Measurements from ENCODE around the gene NYAP2. TPM values are rescaled to one million over a fixed set of nuclear protein-coding genes. Genes with fewer than 3 reads are reported as not detected.

The NYAP2 gene
- total and polyA plus RNA-seq, 5 experiments from 2014 or later = 0.05 TPM; not detected in 4

GRCh38 chr2:225496568-225496967, 97.1 kb downstream of the NYAP2 start:
- H3K27me3 Mint-ChIP-seq = peaks cover 7 to 19% (median 13%) of the 10 kb centered on the region in 5 donors
- H3K4me3 Mint-ChIP-seq = no peak overlapping the region
- no peaks in the 10 kb centered on the region for H3K36me3 Mint-ChIP-seq
- ATAC-seq = no peak
- H3K27ac Mint-ChIP-seq = no peak overlapping the region
- H3K4me1 Mint-ChIP-seq = no peaks in the 10 kb centered on the region
- H3K9me3 Mint-ChIP-seq = no peaks in the 10 kb centered on the region
- POLR2A ChIA-PET = no interaction called here
- no peak for DNase-seq

- Mint-ChIP-seq H3K27me3 (peaks cover 7 to 19% (median 13%) of the 10 kb centered on the region in 5 donors), H3K9me3 (no peaks in the 10 kb centered on the region), H3K4me3 (no peak overlapping the region), H3K4me1 (no peaks in the 10 kb centered on the region), H3K36me3 (no peaks in the 10 kb centered on the region), H3K27ac (no peak overlapping the region)
- DNase-seq = no peak
- POLR2A ChIA-PET = no interaction called here
- ATAC-seq = no peak
These were observed 97.7 kb downstream of the NYAP2 start for GRCh38 chr2:225497166-225497565.

GRCh38 chr2:225501022-225501421, 101.5 kb downstream of the NYAP2 start:
- Mint-ChIP-seq H3K4me1 (no peaks in the 10 kb centered on the region), H3K27ac (no peak overlapping the region), H3K27me3 (peaks cover 8 to 16% (median 12%) of the 10 kb centered on the region in 5 donors), H3K36me3 (no peaks in the 10 kb centered on the region), H3K4me3 (no peak overlapping the region), H3K9me3 (no peaks in the 10 kb centered on the region)
- no peak for ATAC-seq
- POLR2A ChIA-PET = no interaction called here
- DNase-seq = no peak

- peaks cover 8 to 14% (median 12%) of the 10 kb centered on the region in 5 donors for H3K27me3 Mint-ChIP-seq
- no peak for ATAC-seq
These were observed 103.5 kb downstream of the NYAP2 start for GRCh38 chr2:225502971-225503370.

GRCh38 chr2:225510796-225511195, 111.3 kb downstream of the NYAP2 start:
- POLR2A ChIA-PET = no interaction called here
- Mint-ChIP-seq H3K4me3 (no peak overlapping the region), H3K9me3 (no peaks in the 10 kb centered on the region), H3K4me1 (no peaks in the 10 kb centered on the region), H3K27ac (no peak overlapping the region), H3K27me3 (peaks cover 0 to 15% (median 14%) of the 10 kb centered on the region in 5 donors), H3K36me3 (no peaks in the 10 kb centered on the region)
- ATAC-seq (no peak), DNase-seq (no peak)

More at GRCh38 chr2:225502971-225503370, 103.5 kb downstream of the NYAP2 start:
- Mint-ChIP-seq H3K27ac (no peak overlapping the region), H3K4me1 (no peaks in the 10 kb centered on the region), H3K36me3 (no peaks in the 10 kb centered on the region), H3K4me3 (no peak overlapping the region), H3K9me3 (no peaks in the 10 kb centered on the region)
- POLR2A ChIA-PET = no interaction called here
- no peak for DNase-seq

- H3K4me3 Mint-ChIP-seq = no peak overlapping the region
- H3K27ac Mint-ChIP-seq = peak overlapping the region in 1 of 10 donors; percentile 83
- no peaks in the 10 kb centered on the region for H3K36me3 Mint-ChIP-seq
- POLR2A ChIA-PET = no interaction called here
- H3K27me3 Mint-ChIP-seq = peaks cover 0 to 15% (median 14%) of the 10 kb centered on the region in 5 donors
- DNase-seq (no peak), ATAC-seq (no peak)
- no peaks in the 10 kb centered on the region for H3K4me1 Mint-ChIP-seq
- no peaks in the 10 kb centered on the region for H3K9me3 Mint-ChIP-seq
These were observed 113.0 kb downstream of the NYAP2 start for GRCh38 chr2:225512469-225512868.

GRCh38 chr2:225512876-225513540, 113.5 kb downstream of the NYAP2 start:
- Mint-ChIP-seq H3K36me3 (no peaks in the 10 kb centered on the region), H3K9me3 (no peaks in the 10 kb centered on the region), H3K27ac (peak overlapping the region in 1 of 10 donors; percentile 83), H3K4me3 (no peak overlapping the region), H3K4me1 (no peaks in the 10 kb centered on the region), H3K27me3 (peaks cover 0 to 15% (median 14%) of the 10 kb centered on the region in 5 donors)
- DNase-seq = no peak
- no peak for ATAC-seq
- POLR2A ChIA-PET = no interaction called here

GRCh38 chr2:225515033-225515432, 115.5 kb downstream of the NYAP2 start:
- Mint-ChIP-seq H3K9me3 (peaks cover 0 to 1% (median 0%) of the 10 kb centered on the region in 9 donors), H3K27ac (no peak overlapping the region), H3K4me3 (no peak overlapping the region), H3K36me3 (no peaks in the 10 kb centered on the region), H3K27me3 (peaks cover 0 to 11% (median 6%) of the 10 kb centered on the region in 5 donors), H3K4me1 (no peaks in the 10 kb centered on the region)
- POLR2A ChIA-PET = no interaction called here
- DNase-seq (no peak), ATAC-seq (no peak)

- Mint-ChIP-seq H3K27me3 (peaks cover 4 to 31% (median 16%) of the 10 kb centered on the region in 5 donors), H3K4me1 (no peaks in the 10 kb centered on the region), H3K27ac (no peak overlapping the region), H3K9me3 (peaks cover 0 to 4% (median 0%) of the 10 kb centered on the region in 9 donors), H3K36me3 (peaks cover 0 to 4% (median 0%) of the 10 kb centered on the region in 3 donors), H3K4me3 (no peak overlapping the region)
- no peak for DNase-seq
- POLR2A ChIA-PET = no interaction called here
- ATAC-seq = no peak
These were observed 127.4 kb downstream of the NYAP2 start for GRCh38 chr2:225526760-225527390.

GRCh38 chr2:225531559-225531958, 132.0 kb downstream of the NYAP2 start:
- POLR2A ChIA-PET = no interaction called here
- DNase-seq (no peak), ATAC-seq (no peak)
- H3K36me3 Mint-ChIP-seq = no peaks in the 10 kb centered on the region
- H3K27me3 Mint-ChIP-seq = peaks cover 4 to 22% (median 14%) of the 10 kb centered on the region in 5 donors
- no peak overlapping the region for H3K27ac Mint-ChIP-seq
- no peak overlapping the region for H3K4me3 Mint-ChIP-seq
- H3K9me3 Mint-ChIP-seq = no peaks in the 10 kb centered on the region
- no peaks in the 10 kb centered on the region for H3K4me1 Mint-ChIP-seq

GRCh38 chr2:225532096-225532495, 132.6 kb downstream of the NYAP2 start:
- Mint-ChIP-seq H3K36me3 (no peaks in the 10 kb centered on the region), H3K27me3 (peaks cover 4 to 19% (median 11%) of the 10 kb centered on the region in 5 donors), H3K9me3 (no peaks in the 10 kb centered on the region), H3K4me1 (no peaks in the 10 kb centered on the region), H3K27ac (no peak overlapping the region), H3K4me3 (no peak overlapping the region)
- POLR2A ChIA-PET = no interaction called here
- no peak for DNase-seq
- no peak for ATAC-seq

- Mint-ChIP-seq H3K27me3 (peaks cover 4 to 17% (median 11%) of the 10 kb centered on the region in 5 donors), H3K9me3 (peaks cover 0 to 2% (median 0%) of the 10 kb centered on the region in 9 donors), H3K36me3 (no peaks in the 10 kb centered on the region), H3K4me1 (no peaks in the 10 kb centered on the region), H3K27ac (no peak overlapping the region), H3K4me3 (no peak overlapping the region)
- POLR2A ChIA-PET = no interaction called here
- ATAC-seq = no peak
- DNase-seq = no peak
These were observed 134.5 kb downstream of the NYAP2 start for GRCh38 chr2:225534037-225534436.

- DNase-seq (no peak), ATAC-seq (no peak)
- H3K27me3 Mint-ChIP-seq = peaks cover 4 to 17% (median 11%) of the 10 kb centered on the region in 5 donors
- POLR2A ChIA-PET = no interaction called here
- H3K4me1 Mint-ChIP-seq = no peaks in the 10 kb centered on the region
- peaks cover 0 to 2% (median 0%) of the 10 kb centered on the region in 9 donors for H3K9me3 Mint-ChIP-seq
- H3K36me3 Mint-ChIP-seq = no peaks in the 10 kb centered on the region
- no peak overlapping the region for H3K27ac Mint-ChIP-seq
- no peak overlapping the region for H3K4me3 Mint-ChIP-seq
These were observed 135.2 kb downstream of the NYAP2 start for GRCh38 chr2:225534697-225535096.
